GM23338 (cell line): ENCODE data around the gene DNLZ. TPM values are rescaled to one million over a fixed set of nuclear protein-coding genes. Genes with fewer than 3 reads are reported as not detected.

Experiments used
- ATAC-seq: fragments of 200-7000 bp; cut with Tn5 transposase; 3 replicates; pipeline ENCODE4 v1.9.1; 2020
- DNase-seq: peaks from one replicate; pipeline ENCODE4 v3.0.0-alpha.2; 2015; ENCODE audit warnings: low spot score
- H2AFZ ChIP-seq: fragments of 200-600 bp; sonication (generic); 2 replicates; pipeline ENCODE4 v1.8.0; 2016; ENCODE audit warnings: antibody characterized with exemption, mild to moderate bottlenecking, moderate library complexity
- H3F3A ChIP-seq: fragments of 200-600 bp; sonication (generic); replicated peaks from 2 replicates; pipeline ENCODE4 v1.8.0; 2017; ENCODE audit warnings: antibody characterized with exemption, mixed run types, low read depth
- H3K27ac ChIP-seq: fragments of 200-600 bp; sonication (generic); 2 replicates; pipeline ENCODE4 v1.6.1; 2016; ENCODE audit warnings: low read depth
- H3K27me3 ChIP-seq: fragments of 200-600 bp; sonication (generic); 2 replicates; pipeline ENCODE4 v1.8.0; 2016; ENCODE audit warnings: mild to moderate bottlenecking, mixed run types, moderate library complexity; ENCODE audit not compliant: insufficient read depth
- H3K36me3 ChIP-seq: fragments of 200-600 bp; sonication (generic); 2 replicates; pipeline ENCODE4 v1.8.0; 2016; ENCODE audit warnings: mild to moderate bottlenecking; ENCODE audit not compliant: insufficient read depth
- H3K4me1 ChIP-seq: fragments of 200-600 bp; sonication (generic); 2 replicates; pipeline ENCODE4 v1.8.0; 2016; ENCODE audit warnings: mild to moderate bottlenecking, moderate library complexity; ENCODE audit not compliant: insufficient read depth
- H3K4me2 ChIP-seq: fragments of 200-600 bp; sonication (generic); 2 replicates; pipeline ENCODE4 v1.7.1; 2017; ENCODE audit warnings: mixed run types
- H3K4me3 ChIP-seq: fragments of 200-600 bp; sonication (generic); 2 replicates; pipeline ENCODE4 v1.6.1; 2016; ENCODE audit warnings: mixed run types
- H3K79me2 ChIP-seq: fragments of 200-600 bp; sonication (generic); replicated peaks from 2 replicates; pipeline ENCODE4 v1.8.0; 2017; ENCODE audit warnings: mild to moderate bottlenecking; ENCODE audit not compliant: insufficient read depth
- H3K9me2 ChIP-seq: fragments of 200-600 bp; sonication (generic); 2 replicates; pipeline ENCODE4 v1.8.0; 2017; ENCODE audit not compliant: insufficient read depth
- H4K20me1 ChIP-seq: fragments of 200-600 bp; sonication (generic); replicated peaks from 2 replicates; pipeline ENCODE4 v1.8.0; 2017; ENCODE audit warnings: mild to moderate bottlenecking; ENCODE audit not compliant: insufficient read depth
- H3K27ac Mint-ChIP-seq: 2 replicates; pipeline ENCODE4 v1.8.0; 2020; ENCODE audit warnings: inconsistent platforms, mild to moderate bottlenecking, moderate library complexity, mixed read lengths
- H3K27me3 Mint-ChIP-seq: 3 replicates; pipeline ENCODE4 v1.8.0; 2022; ENCODE audit warnings: low read depth, mild to moderate bottlenecking, moderate library complexity, mixed read lengths, inconsistent platforms; ENCODE audit not compliant: insufficient read depth, poor library complexity
- H3K36me3 Mint-ChIP-seq: 3 replicates; pipeline ENCODE4 v1.8.0; 2021; ENCODE audit warnings: low read depth, mild to moderate bottlenecking, inconsistent platforms, moderate library complexity, mixed read lengths
- H3K4me1 Mint-ChIP-seq: 3 replicates; pipeline ENCODE4 v1.8.0; 2020; ENCODE audit warnings: mild to moderate bottlenecking, inconsistent platforms, mixed read lengths
- H3K4me3 Mint-ChIP-seq: 3 replicates; pipeline ENCODE4 v1.8.0; 2021; ENCODE audit warnings: moderate library complexity, mild to moderate bottlenecking, inconsistent platforms, mixed read lengths
- H3K9me3 Mint-ChIP-seq: 3 replicates; pipeline ENCODE4 v1.8.0; 2020; ENCODE audit warnings: moderate library complexity, mild to moderate bottlenecking, inconsistent platforms, mixed read lengths
- CREB1 ChIP-seq: fragments of 250-450 bp; sonication (Bioruptor Pico); IDR thresholded peaks from 2 replicates; pipeline ENCODE4 v1.5.0; 2020; ENCODE audit warnings: low read depth, mild to moderate bottlenecking, moderate library complexity
- CTCF ChIP-seq, 2 experiments: fragments of 200-600 bp in 1 of 2; sonication (generic) in 1 of 2; conservative IDR thresholded peaks; 2 replicates each; pipeline versions ENCODE4 v1.5.1 to v1.6.1; 2016 to 2017; ENCODE audit warnings: antibody characterized with exemption in 2 of 2, low read depth in 2 of 2, mild to moderate bottlenecking in 2 of 2, moderate library complexity in 1 of 2
- ETS1 ChIP-seq: IDR thresholded peaks from 2 replicates; pipeline ENCODE4 v1.6.1; 2016; ENCODE audit warnings: antibody characterized with exemption
- EZH2 ChIP-seq: fragments of 200-600 bp; sonication (generic); IDR thresholded peaks from one replicate; pipeline ENCODE4 v1.8.0; 2017; ENCODE audit warnings: antibody characterized with exemption, mild to moderate bottlenecking, low read depth; ENCODE audit not compliant: unreplicated experiment
- EZH2phosphoT487 ChIP-seq: fragments of 200-600 bp; sonication (generic); IDR thresholded peaks from one replicate; pipeline ENCODE4 v1.8.1; 2018; ENCODE audit warnings: antibody characterized with exemption; ENCODE audit not compliant: unreplicated experiment
- JUNB ChIP-seq: IDR thresholded peaks from one replicate; pipeline ENCODE4 v1.6.1; 2016; ENCODE audit warnings: antibody characterized with exemption; ENCODE audit not compliant: unreplicated experiment
- NANOG ChIP-seq: IDR thresholded peaks from 2 replicates; pipeline ENCODE4 v1.6.1; 2016; ENCODE audit warnings: antibody characterized with exemption, borderline replicate concordance
- POLR2AphosphoS5 ChIP-seq: IDR thresholded peaks from 2 replicates; pipeline ENCODE4 v1.6.1; 2016; ENCODE audit warnings: antibody characterized with exemption, low read depth
- REST ChIP-seq: IDR thresholded peaks from one replicate; pipeline ENCODE4 v1.6.1; 2018; ENCODE audit warnings: antibody characterized with exemption; ENCODE audit not compliant: unreplicated experiment
- STAT1 ChIP-seq: IDR thresholded peaks from one replicate; pipeline ENCODE4 v1.6.1; 2016; ENCODE audit warnings: antibody characterized with exemption; ENCODE audit not compliant: unreplicated experiment
- ZNF114 ChIP-seq: fragments of 250-450 bp; sonication (Bioruptor Pico); IDR thresholded peaks from 2 replicates; pipeline ENCODE4 v1.5.0; 2020; ENCODE audit warnings: mild to moderate bottlenecking, moderate library complexity
- ZNF331 ChIP-seq: fragments of 250-450 bp; sonication (Bioruptor Pico); IDR thresholded peaks from 2 replicates; pipeline ENCODE4 v1.5.0; 2020; ENCODE audit warnings: low read depth, mild to moderate bottlenecking, moderate library complexity
- ZNF462 ChIP-seq: fragments of 250-450 bp; sonication (Bioruptor Pico); IDR thresholded peaks from 2 replicates; pipeline ENCODE4 v1.5.0; 2020; ENCODE audit warnings: mild to moderate bottlenecking, moderate library complexity
- polyA plus RNA-seq: library from polyadenylated mRNA; unstranded; fragments of >200 nt; fragmentation: Nextera tagmentation; extraction: Ambion mirVana; gene quantifications from 2 replicates; pipeline ENCODE4 v1.2.1, GENCODE V29; 2016
- total RNA-seq: library from RNA; depleted of rRNA; stranded (reverse); fragments of >200 nt; shearing (Covaris generic); gene quantifications from 2 replicates; pipeline ENCODE4 v1.2.3, GENCODE V29; 2014

DNLZ gene
- total and polyA plus RNA-seq, 2 experiments from 2014 or later: 33.4 to 53.9 TPM

- H4K20me1 ChIP-seq: peaks cover 12% of the 10 kb centered on the region
- H3K9me3 Mint-ChIP-seq: no peaks in the 10 kb centered on the region
Observed at GRCh38 chr9:136394312-136395019, 30.9 kb upstream of the DNLZ start.

More at GRCh38 chr9:136394312-136395019, 30.9 kb upstream of the DNLZ start:
- Mint-ChIP-seq H3K27me3 (peaks cover 12% of the 10 kb centered on the region), H3K4me3 (no peak overlapping the region), H3K4me1 (peaks cover 9% of the 10 kb centered on the region), H3K36me3 (peaks cover 71% of the 10 kb centered on the region), H3K27ac (no peak overlapping the region)
- DNase-seq (no peak), ATAC-seq (no peak)
- Histone ChIP-seq H3K9me2 (no peaks in the 10 kb centered on the region), H3K4me3 (no peak overlapping the region), H2AFZ (no peak overlapping the region), H3F3A (peaks cover 4% of the 10 kb centered on the region; the same call in 1 of the 2 replicates), H3K27me3 (no peaks in the 10 kb centered on the region), H3K27ac (no peak overlapping the region), H3K4me2 (no peak overlapping the region), H3K79me2 (peaks cover 31% of the 10 kb centered on the region), H3K4me1 (peaks cover 3% of the 10 kb centered on the region; the same call in 1 of the 2 replicates), H3K36me3 (peaks cover 17% of the 10 kb centered on the region)
- TF ChIP-seq EZH2 (no peak), POLR2AphosphoS5 (no peak), CTCF (conservative IDR thresholded peaks at IDR 0.05; ENCODE audit: low read depth in 2 of 2) (no peak), CREB1 (CRISPR knock-in tag) (no peak), ZNF114 (CRISPR knock-in tag) (no peak), STAT1 (no peak), JUNB (no peak), NANOG (no peak), EZH2phosphoT487 (no peak), ETS1 (no peak), REST (no peak), ZNF462 (CRISPR knock-in tag) (no peak), ZNF331 (CRISPR knock-in tag) (no peak)
